Keratinocyte (primary cell): Measurements from ENCODE around the gene SCARB1. TPM values are rescaled to one million over a fixed set of nuclear protein-coding genes. Genes with fewer than 3 reads are reported as not detected.
"Not testable (repeated sequence)": the region's sequence is repeated elsewhere in the genome, so short reads cannot be mapped to it uniquely, and the experiment has no call there.

Experiments
- DNase-seq: peaks from one replicate; pipeline ENCODE4 v3.0.0-alpha.2; 2011; ENCODE audit warnings: low read depth, missing footprints, low spot score
- FAIRE-seq: peaks from 2 replicates; lab custom pipeline; 2011; peaks lifted over from hg19 to GRCh38; lab: Jason Lieb, UNC
- H2AFZ ChIP-seq: 2 replicates; pipeline ENCODE4 v1.6.0; 2012; ENCODE audit warnings: low read length, control low read depth, inconsistent platforms; ENCODE audit not compliant: control insufficient read depth
- H3K27ac ChIP-seq: 2 replicates; pipeline ENCODE4 v1.5.1; 2011; ENCODE audit warnings: low read length; ENCODE audit not compliant: control insufficient read depth, insufficient read depth
- H3K27me3 ChIP-seq: 3 replicates; pipeline ENCODE4 v1.6.0; 2011; ENCODE audit warnings: low read length; ENCODE audit not compliant: control insufficient read depth, insufficient read depth; ENCODE audit errors: extremely low read depth
- H3K36me3 ChIP-seq, 2 experiments: 2 replicates in 1 of 2; 3 replicates in 1 of 2; pipeline ENCODE4 v1.5.1; 2011; ENCODE audit warnings: low read length in 2 of 2, mild to moderate bottlenecking in 1 of 2; ENCODE audit not compliant: control insufficient read depth in 2 of 2, insufficient read depth in 2 of 2; ENCODE audit errors: extremely low read depth in 1 of 2
- H3K4me1 ChIP-seq: 3 replicates; pipeline ENCODE4 v1.5.1; 2011; ENCODE audit warnings: low read length; ENCODE audit not compliant: control insufficient read depth, insufficient read depth; ENCODE audit errors: extremely low read depth
- H3K4me2 ChIP-seq: 3 replicates; pipeline ENCODE4 v1.6.0; 2011; ENCODE audit warnings: low read depth, low read length; ENCODE audit not compliant: control insufficient read depth, insufficient read depth; ENCODE audit errors: extremely low read depth
- H3K4me3 ChIP-seq, 3 experiments: fragments of 200-600 bp in 1 of 3; sonication (generic) in 1 of 3; 2 replicates in 2 of 3; 3 replicates in 1 of 3; pipeline ENCODE4 v1.5.1; 2011 to 2016; ENCODE audit warnings: low read length in 3 of 3, mild to moderate bottlenecking in 3 of 3, control low read depth in 2 of 3, inconsistent platforms in 1 of 3, low read depth in 1 of 3, mixed read lengths in 1 of 3, mixed run types in 1 of 3, moderate library complexity in 1 of 3; ENCODE audit not compliant: control insufficient read depth in 2 of 3, insufficient read depth in 2 of 3; ENCODE audit errors: extremely low read depth in 1 of 3
- H3K79me2 ChIP-seq: 2 replicates; pipeline ENCODE4 v1.6.0; 2012; ENCODE audit warnings: low read length; ENCODE audit not compliant: control insufficient read depth, insufficient read depth
- H3K9ac ChIP-seq: 3 replicates; pipeline ENCODE4 v1.6.0; 2011; ENCODE audit warnings: low read length; ENCODE audit not compliant: control insufficient read depth, insufficient read depth; ENCODE audit errors: extremely low read depth
- H3K9me1 ChIP-seq: 3 replicates; pipeline ENCODE4 v1.6.0; 2011; ENCODE audit warnings: low read length; ENCODE audit not compliant: control insufficient read depth, insufficient read depth; ENCODE audit errors: extremely low read depth
- H3K9me3 ChIP-seq: 2 replicates; pipeline ENCODE4 v1.5.1; 2012; ENCODE audit warnings: low read depth, low read length; ENCODE audit not compliant: control insufficient read depth
- H4K20me1 ChIP-seq: 3 replicates; pipeline ENCODE4 v1.6.0; 2011; ENCODE audit warnings: low read length; ENCODE audit not compliant: control insufficient read depth, insufficient read depth; ENCODE audit errors: extremely low read depth
- CTCF ChIP-seq, 3 experiments: IDR thresholded peaks in 1 of 3; conservative IDR thresholded peaks in 1 of 3; optimal IDR thresholded peaks in 1 of 3; 2 replicates in 2 of 3; 3 replicates in 1 of 3; pipeline versions ENCODE3 to v1.5.1; 2011; ENCODE audit warnings: low read length in 3 of 3, mild to moderate bottlenecking in 3 of 3, moderate library complexity in 2 of 3, control low read depth in 1 of 3, inconsistent platforms in 1 of 3; ENCODE audit not compliant: insufficient read depth in 2 of 3; ENCODE audit errors: extremely low read depth in 1 of 3
- EZH2 ChIP-seq: IDR thresholded peaks from one replicate; pipeline ENCODE4 v1.6.1; 2012; ENCODE audit warnings: inconsistent platforms, mild to moderate bottlenecking, low read length, moderate library complexity
- dilution Hi-C: fragments of 300-500 bp; cut with MboI; formaldehyde crosslinking; loops from one replicate; pipeline ENCODE4 v1.7.0; 2020; ENCODE audit warnings: low sequenced_read_pairs; ENCODE audit not compliant: extremely low pct_ligation_motif_present
- polyA plus RNA-seq, 5 experiments: library from polyadenylated mRNA; depleted of rRNA in 3 of 5; stranded (reverse) in 3 of 5; stranded (forward) in 1 of 5; unstranded in 1 of 5; fragments of >200 nt; gene quantifications; 1 replicate in 1 of 5; 2 replicates in 3 of 5; 3 replicates in 1 of 5; pipeline versions ENCODE4 v1.2.1 to v1.2.3, GENCODE V29; 2011 to 2012; ENCODE audit warnings: missing spikeins in 2 of 5, low read depth in 1 of 5, low replicate concordance in 1 of 5

The SCARB1 gene
- polyA plus RNA-seq, 1 donor (not counting 4 experiments of a cell fraction or from before 2014, with no cell fraction given) = 40.9 TPM

GRCh38 chr12:124902916-124903315 is 39.3 kb upstream of the SCARB1 start:
- no peak overlapping the region for H3K9ac ChIP-seq
- H3K4me3 ChIP-seq = no peak overlapping the region
- no peak for TF ChIP-seq CTCF (optimal IDR thresholded peaks at IDR 0.05 in 1 of 3, IDR thresholded peaks at IDR 0.05 in 1 of 3, conservative IDR thresholded peaks at IDR 0.05 in 1 of 3; ENCODE audit: extremely low read depth in 1 of 3, insufficient read depth in 2 of 3, low read length in 3 of 3)
- no peak for TF ChIP-seq EZH2
- no peaks in the 10 kb centered on the region for H3K9me3 ChIP-seq
- no peaks in the 10 kb centered on the region for H4K20me1 ChIP-seq
- H3K4me2 ChIP-seq = no peak overlapping the region
- no peak overlapping the region for H3K27ac ChIP-seq
- H3K27me3 ChIP-seq = no peaks in the 10 kb centered on the region
- H3K79me2 ChIP-seq = no peaks in the 10 kb centered on the region
- no peaks in the 10 kb centered on the region for H3K9me1 ChIP-seq
- FAIRE-seq (no peak), DNase-seq (no peak)
- no peaks in the 10 kb centered on the region for H3K36me3 ChIP-seq
- peaks cover 14% of the 10 kb centered on the region for H3K4me1 ChIP-seq
- dilution Hi-C loops = no loop called here
- no peak overlapping the region for H2AFZ ChIP-seq

GRCh38 chr12:124901003-124901402 is 37.3 kb upstream of the SCARB1 start:
- no peaks in the 10 kb centered on the region for H3K27me3 ChIP-seq
- no peak overlapping the region for H3K4me3 ChIP-seq
- no peak overlapping the region for H3K4me2 ChIP-seq
- H3K4me1 ChIP-seq = peaks cover 10% of the 10 kb centered on the region
- H2AFZ ChIP-seq = no peak overlapping the region
- FAIRE-seq (no peak), DNase-seq (no peak)
- dilution Hi-C loops = no loop called here
- TF ChIP-seq EZH2 (no peak), CTCF (optimal IDR thresholded peaks at IDR 0.05 in 1 of 3, IDR thresholded peaks at IDR 0.05 in 1 of 3, conservative IDR thresholded peaks at IDR 0.05 in 1 of 3; ENCODE audit: extremely low read depth in 1 of 3, insufficient read depth in 2 of 3, low read length in 3 of 3) (no peak)
- H3K9ac ChIP-seq = no peak overlapping the region
- no peaks in the 10 kb centered on the region for H3K9me3 ChIP-seq
- H4K20me1 ChIP-seq = no peaks in the 10 kb centered on the region
- no peaks in the 10 kb centered on the region for H3K79me2 ChIP-seq
- H3K36me3 ChIP-seq = no peaks in the 10 kb centered on the region
- H3K27ac ChIP-seq = no peak overlapping the region
- no peaks in the 10 kb centered on the region for H3K9me1 ChIP-seq

- FAIRE-seq, H3K9me1 ChIP-seq, H3K4me3 ChIP-seq, H3K27ac ChIP-seq, H3K9me3 ChIP-seq, dilution Hi-C loops, H2AFZ ChIP-seq, H3K4me2 ChIP-seq, DNase-seq, H3K9ac ChIP-seq, H3K79me2 ChIP-seq, H3K36me3 ChIP-seq, H3K27me3 ChIP-seq, H4K20me1 ChIP-seq: not testable (repeated sequence)
- H3K4me1 ChIP-seq = peaks cover 10% of the 10 kb centered on the region
Measured at GRCh38 chr12:124900345-124900795, 36.7 kb upstream of the SCARB1 start.
